Measurements from ENCODE around the gene SLC12A8.

The SLC12A8 gene

DNA sequence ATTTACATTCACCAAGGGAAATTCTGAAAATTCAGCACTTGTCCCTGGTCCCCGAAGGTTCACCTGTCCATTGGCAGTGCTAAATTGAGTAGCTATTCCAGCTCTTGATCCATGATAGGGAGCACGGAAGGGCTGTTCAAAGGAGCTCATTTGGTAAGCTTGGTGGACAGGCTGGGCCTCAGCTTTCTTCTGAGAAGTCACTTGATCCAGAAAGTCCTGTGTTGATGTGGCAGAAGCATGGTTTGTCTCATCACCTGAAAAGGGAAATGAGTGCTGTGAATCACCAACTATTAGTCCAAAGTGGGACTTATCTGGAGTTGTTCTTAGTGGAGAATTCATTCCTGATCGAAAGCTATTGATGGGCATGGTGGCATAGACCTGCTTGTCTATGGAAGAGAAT is 19.9 kb upstream of the SLC12A8 start:
- TF ChIP-seq, protein P1, sequence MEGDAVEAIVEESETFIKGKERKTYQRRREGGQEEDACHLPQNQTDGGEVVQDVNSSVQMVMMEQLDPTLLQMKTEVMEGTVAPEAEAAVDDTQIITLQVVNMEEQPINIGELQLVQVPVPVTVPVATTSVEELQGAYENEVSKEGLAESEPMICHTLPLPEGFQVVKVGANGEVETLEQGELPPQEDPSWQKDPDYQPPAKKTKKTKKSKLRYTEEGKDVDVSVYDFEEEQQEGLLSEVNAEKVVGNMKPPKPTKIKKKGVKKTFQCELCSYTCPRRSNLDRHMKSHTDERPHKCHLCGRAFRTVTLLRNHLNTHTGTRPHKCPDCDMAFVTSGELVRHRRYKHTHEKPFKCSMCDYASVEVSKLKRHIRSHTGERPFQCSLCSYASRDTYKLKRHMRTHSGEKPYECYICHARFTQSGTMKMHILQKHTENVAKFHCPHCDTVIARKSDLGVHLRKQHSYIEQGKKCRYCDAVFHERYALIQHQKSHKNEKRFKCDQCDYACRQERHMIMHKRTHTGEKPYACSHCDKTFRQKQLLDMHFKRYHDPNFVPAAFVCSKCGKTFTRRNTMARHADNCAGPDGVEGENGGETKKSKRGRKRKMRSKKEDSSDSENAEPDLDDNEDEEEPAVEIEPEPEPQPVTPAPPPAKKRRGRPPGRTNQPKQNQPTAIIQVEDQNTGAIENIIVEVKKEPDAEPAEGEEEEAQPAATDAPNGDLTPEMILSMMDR (conservative IDR thresholded peaks at IDR 0.05; ENCODE audit: low read depth, low read length), result no peak
- H3K4me3 ChIP-seq (ENCODE audit: low read length), result no peak overlapping the region
- no peak for DNase-seq (ENCODE audit: low read depth)

DNA sequence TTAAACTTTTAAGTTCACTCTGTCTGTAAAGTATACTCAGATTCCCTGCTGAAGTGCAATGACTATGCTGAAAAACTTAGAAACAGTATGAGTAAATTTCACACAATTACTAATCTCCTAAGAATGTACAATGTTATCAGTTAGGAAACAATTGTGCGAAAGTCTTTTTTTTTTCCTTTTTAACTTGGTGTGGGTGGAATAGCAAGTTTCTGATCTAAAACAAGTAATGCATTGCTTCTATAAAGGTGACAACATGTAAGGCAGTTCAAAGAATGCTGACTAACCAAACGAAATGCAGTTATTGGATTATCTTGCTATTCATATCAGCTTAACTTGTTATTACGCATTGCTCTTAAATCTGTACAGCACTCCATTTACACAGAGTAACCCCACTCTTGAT is 19.3 kb upstream of the SLC12A8 start:
- DNase-seq (ENCODE audit: low read depth), result peak; percentile 81

DNA sequence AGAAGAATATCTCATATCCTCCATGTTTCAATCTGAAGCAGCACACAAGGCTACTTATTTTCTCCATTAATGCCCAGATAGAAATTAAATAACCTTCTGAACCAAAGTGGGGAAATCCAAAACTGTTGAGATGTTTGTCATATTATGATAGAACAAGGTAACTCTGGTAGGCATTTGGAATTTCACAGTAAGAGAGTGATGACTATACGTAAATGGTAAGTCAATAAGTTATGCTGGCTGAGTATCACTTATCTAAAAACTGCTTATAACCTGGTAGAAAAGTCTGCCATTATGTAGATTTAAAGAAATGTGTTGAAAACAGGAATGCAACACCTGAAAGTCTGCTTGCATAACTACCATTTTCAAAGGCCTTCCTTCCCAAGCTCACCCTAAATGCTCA is 17.2 kb upstream of the SLC12A8 start:
- H3K4me3 ChIP-seq (ENCODE audit: low read length), result no peak overlapping the region
- no peak for DNase-seq (ENCODE audit: low read depth)
- TF ChIP-seq, protein P1 (conservative IDR thresholded peaks at IDR 0.05; ENCODE audit: low read depth, low read length), result no peak

More for the DNA sequence above, 19.3 kb upstream of the SLC12A8 start:
- TF ChIP-seq, protein P1 (conservative IDR thresholded peaks at IDR 0.05; ENCODE audit: low read depth, low read length), result no peak
- no peak overlapping the region for H3K4me3 ChIP-seq (ENCODE audit: low read length)

DNA sequence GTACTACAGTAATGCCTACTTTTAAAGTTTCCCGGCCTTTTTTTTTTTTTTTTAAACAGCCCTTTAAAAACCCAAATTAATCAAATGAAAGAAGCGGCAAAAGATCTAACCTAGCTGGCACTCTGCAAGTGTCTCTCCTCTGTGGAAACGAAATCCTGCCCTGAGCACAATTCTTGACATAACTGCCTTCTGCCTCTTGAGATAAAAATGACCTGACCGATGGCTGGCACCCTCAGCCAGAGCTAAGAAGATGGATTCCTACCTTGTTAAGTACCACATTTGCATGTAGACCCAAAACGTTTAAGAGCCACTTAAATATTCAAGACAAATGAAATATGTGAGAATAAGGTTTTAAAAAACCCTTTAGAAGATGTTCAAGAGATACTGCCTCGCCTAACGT is 16.6 kb upstream of the SLC12A8 start:
- H3K4me3 ChIP-seq (ENCODE audit: low read length), result no peak overlapping the region
- no peak for DNase-seq (ENCODE audit: low read depth)
- TF ChIP-seq, protein P1 (conservative IDR thresholded peaks at IDR 0.05; ENCODE audit: low read depth, low read length), result no peak

DNA sequence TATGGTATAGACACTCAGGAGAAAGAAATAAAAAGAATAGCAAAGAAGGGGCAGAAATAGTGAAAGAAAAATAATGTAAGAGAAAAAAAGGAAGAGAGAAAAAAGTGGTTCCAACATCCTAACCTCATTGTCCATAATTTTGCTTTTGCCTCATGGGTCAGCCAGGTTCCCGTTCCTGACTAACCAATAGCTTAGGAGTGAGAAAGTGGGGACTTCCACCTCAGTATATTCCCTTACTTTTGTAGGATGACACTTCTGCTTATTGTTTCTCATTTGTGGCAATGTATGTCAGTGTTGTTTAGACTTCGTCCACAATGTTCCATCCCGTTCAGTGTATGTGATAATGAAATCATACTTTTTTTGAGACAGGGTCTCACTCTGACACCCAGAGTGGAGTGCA is 9.3 kb upstream of the SLC12A8 start:
- TF ChIP-seq, protein P1 (conservative IDR thresholded peaks at IDR 0.05; ENCODE audit: low read depth, low read length), result no peak
- no peak for DNase-seq (ENCODE audit: low read depth)
- no peak overlapping the region for H3K4me3 ChIP-seq (ENCODE audit: low read length)

DNA sequence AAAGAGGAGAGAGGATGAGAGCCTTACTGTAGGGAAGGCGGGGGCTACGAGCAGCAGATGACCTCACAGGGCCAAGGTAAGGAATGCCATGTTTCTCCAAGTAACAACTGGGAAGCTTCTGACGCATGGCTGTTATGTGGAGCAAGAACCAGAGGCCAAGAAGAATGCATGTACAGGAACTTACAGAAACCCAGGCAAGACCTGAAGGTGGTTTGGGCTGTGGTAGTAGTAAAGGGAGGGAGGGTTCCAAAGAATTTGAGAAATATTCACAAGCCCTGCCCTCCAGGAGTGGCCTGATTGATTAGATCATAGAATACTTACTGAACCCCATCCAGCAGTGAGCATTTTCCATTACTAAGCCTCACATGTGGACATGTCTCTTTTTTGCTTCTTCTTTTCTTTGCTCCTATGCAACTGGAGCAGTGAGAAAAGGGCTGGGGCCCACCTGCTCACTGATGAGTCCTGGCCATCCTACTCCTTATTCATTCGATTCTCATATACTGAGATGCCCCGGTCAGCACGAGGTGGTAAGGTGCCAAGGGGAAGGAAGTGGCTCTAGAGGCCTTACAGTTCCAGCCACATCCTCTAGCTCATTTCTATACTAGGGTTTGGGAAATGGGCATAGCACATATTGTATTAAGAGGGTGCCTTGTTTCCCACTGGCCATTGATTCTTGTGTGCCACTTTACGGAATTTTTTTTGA is 8.3 kb upstream of the SLC12A8 start:
- TF ChIP-seq, protein P1 (conservative IDR thresholded peaks at IDR 0.05; ENCODE audit: low read depth, low read length), result no peak
- no peak for DNase-seq (ENCODE audit: low read depth)
- H3K4me3 ChIP-seq (ENCODE audit: low read length), result no peak overlapping the region

DNA sequence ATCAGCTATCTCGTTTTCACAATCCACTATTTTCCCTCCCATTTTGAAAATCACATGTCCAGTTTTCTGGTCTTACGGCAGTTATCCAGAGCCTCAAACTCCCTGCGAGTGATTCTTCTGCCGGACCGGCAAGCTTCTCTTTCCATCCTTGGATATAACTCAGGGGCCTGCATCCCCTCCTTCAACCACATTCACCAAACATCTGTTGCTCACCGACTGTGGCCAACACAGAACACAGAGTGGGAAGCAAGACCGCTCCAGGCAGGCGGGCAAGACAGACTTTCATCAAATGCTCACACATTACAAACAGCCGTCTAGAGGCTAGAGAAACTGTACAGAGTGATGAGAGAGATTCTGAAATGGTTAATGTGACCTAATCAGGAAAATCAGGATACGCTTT is 7.6 kb upstream of the SLC12A8 start:
- TF ChIP-seq, protein P1 (conservative IDR thresholded peaks at IDR 0.05; ENCODE audit: low read depth, low read length), result no peak
- no peak for DNase-seq (ENCODE audit: low read depth)
- H3K4me3 ChIP-seq (ENCODE audit: low read length), result no peak overlapping the region
